Measurements from ENCODE around the gene KIFC3. TPM values are rescaled to one million over a fixed set of nuclear protein-coding genes. Genes with fewer than 3 reads are reported as not detected.

KIFC3 gene
- total and polyA plus RNA-seq, 2 of the 13 experiments (the other 11 are each of a cell fraction or from before 2014, with no cell fraction given), result 42.1 to 45.3 TPM

GRCh38 chr16:57800200-57801097, 1.8 kb downstream of the KIFC3 start (continued):
- TF ChIP-seq ZBED4 (CRISPR knock-in tag; IDR thresholded peaks at IDR 0.05; ENCODE audit: borderline replicate concordance) (no peak), ISL2 (CRISPR knock-in tag; IDR thresholded peaks at IDR 0.05) (no peak), ZNF224 (CRISPR knock-in tag; IDR thresholded peaks at IDR 0.05) (0 out of 2 replicates have a peak, but pooled peaks have one; percentile 32), ZNF383 (CRISPR knock-in tag; IDR thresholded peaks at IDR 0.05; ENCODE audit: borderline replicate concordance) (0 out of 2 replicates have a peak, but pooled peaks have one; percentile 40), ZFX (CRISPR knock-in tag; IDR thresholded peaks at IDR 0.05; ENCODE audit: low read depth) (0 out of 2 replicates have a peak, but pooled peaks have one; percentile 12), ZNF343 (CRISPR knock-in tag; IDR thresholded peaks at IDR 0.05) (0 out of 2 replicates have a peak, but pooled peaks have one; percentile 39), ZBTB38 (CRISPR knock-in tag; IDR thresholded peaks at IDR 0.05) (peak; percentile 57; the same call in 1 of the 2 replicates), NKX3-1 (CRISPR knock-in tag; IDR thresholded peaks at IDR 0.05) (no peak)
- TF ChIP-seq, protein P1, sequence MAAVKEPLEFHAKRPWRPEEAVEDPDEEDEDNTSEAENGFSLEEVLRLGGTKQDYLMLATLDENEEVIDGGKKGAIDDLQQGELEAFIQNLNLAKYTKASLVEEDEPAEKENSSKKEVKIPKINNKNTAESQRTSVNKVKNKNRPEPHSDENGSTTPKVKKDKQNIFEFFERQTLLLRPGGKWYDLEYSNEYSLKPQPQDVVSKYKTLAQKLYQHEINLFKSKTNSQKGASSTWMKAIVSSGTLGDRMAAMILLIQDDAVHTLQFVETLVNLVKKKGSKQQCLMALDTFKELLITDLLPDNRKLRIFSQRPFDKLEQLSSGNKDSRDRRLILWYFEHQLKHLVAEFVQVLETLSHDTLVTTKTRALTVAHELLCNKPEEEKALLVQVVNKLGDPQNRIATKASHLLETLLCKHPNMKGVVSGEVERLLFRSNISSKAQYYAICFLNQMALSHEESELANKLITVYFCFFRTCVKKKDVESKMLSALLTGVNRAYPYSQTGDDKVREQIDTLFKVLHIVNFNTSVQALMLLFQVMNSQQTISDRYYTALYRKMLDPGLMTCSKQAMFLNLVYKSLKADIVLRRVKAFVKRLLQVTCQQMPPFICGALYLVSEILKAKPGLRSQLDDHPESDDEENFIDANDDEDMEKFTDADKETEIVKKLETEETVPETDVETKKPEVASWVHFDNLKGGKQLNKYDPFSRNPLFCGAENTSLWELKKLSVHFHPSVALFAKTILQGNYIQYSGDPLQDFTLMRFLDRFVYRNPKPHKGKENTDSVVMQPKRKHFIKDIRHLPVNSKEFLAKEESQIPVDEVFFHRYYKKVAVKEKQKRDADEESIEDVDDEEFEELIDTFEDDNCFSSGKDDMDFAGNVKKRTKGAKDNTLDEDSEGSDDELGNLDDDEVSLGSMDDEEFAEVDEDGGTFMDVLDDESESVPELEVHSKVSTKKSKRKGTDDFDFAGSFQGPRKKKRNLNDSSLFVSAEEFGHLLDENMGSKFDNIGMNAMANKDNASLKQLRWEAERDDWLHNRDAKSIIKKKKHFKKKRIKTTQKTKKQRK (IDR thresholded peaks at IDR 0.05; ENCODE audit: low read length), result no peak
- TF ChIP-seq, protein P2, sequence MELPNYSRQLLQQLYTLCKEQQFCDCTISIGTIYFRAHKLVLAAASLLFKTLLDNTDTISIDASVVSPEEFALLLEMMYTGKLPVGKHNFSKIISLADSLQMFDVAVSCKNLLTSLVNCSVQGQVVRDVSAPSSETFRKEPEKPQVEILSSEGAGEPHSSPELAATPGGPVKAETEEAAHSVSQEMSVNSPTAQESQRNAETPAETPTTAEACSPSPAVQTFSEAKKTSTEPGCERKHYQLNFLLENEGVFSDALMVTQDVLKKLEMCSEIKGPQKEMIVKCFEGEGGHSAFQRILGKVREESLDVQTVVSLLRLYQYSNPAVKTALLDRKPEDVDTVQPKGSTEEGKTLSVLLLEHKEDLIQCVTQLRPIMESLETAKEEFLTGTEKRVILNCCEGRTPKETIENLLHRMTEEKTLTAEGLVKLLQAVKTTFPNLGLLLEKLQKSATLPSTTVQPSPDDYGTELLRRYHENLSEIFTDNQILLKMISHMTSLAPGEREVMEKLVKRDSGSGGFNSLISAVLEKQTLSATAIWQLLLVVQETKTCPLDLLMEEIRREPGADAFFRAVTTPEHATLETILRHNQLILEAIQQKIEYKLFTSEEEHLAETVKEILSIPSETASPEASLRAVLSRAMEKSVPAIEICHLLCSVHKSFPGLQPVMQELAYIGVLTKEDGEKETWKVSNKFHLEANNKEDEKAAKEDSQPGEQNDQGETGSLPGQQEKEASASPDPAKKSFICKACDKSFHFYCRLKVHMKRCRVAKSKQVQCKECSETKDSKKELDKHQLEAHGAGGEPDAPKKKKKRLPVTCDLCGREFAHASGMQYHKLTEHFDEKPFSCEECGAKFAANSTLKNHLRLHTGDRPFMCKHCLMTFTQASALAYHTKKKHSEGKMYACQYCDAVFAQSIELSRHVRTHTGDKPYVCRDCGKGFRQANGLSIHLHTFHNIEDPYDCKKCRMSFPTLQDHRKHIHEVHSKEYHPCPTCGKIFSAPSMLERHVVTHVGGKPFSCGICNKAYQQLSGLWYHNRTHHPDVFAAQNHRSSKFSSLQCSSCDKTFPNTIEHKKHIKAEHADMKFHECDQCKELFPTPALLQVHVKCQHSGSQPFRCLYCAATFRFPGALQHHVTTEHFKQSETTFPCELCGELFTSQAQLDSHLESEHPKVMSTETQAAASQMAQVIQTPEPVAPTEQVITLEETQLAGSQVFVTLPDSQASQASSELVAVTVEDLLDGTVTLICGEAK (IDR thresholded peaks at IDR 0.05), result no peak
- TF ChIP-seq, protein P2 (CRISPR knock-in tag; IDR thresholded peaks at IDR 0.05), result 0 out of 2 replicates have a peak, but pooled peaks have one; percentile 26

Data from HepG2 (cell line).